Trophoblast cell (in vitro differentiated cells and primary cell): ENCODE data around the gene HRAS. TPM values are rescaled to one million over a fixed set of nuclear protein-coding genes. Genes with fewer than 3 reads are reported as not detected.
A peak's percentile ranks its signal among the peaks of the same experiment; 100 is the strongest.

Experiments used
- DNase-seq, 2 donors: peaks; one replicate each; pipeline ENCODE4 v3.0.0-alpha.2; 2016
- H2AFZ ChIP-seq: 2 replicates; pipeline ENCODE4 v1.6.1; 2013; ENCODE audit warnings: low read length, moderate library complexity, mild to moderate bottlenecking; ENCODE audit not compliant: insufficient read depth, poor library complexity
- H2AK5ac ChIP-seq: 2 replicates; pipeline ENCODE4 v1.6.1; 2013; ENCODE audit warnings: mild to moderate bottlenecking, low read length
- H2BK120ac ChIP-seq: 2 replicates; pipeline ENCODE4 v1.6.1; 2013; ENCODE audit warnings: low read length, mild to moderate bottlenecking, moderate library complexity; ENCODE audit not compliant: insufficient read depth, poor library complexity
- H2BK12ac ChIP-seq: 2 replicates; pipeline ENCODE4 v1.6.1; 2013; ENCODE audit warnings: mild to moderate bottlenecking, low read length, moderate library complexity
- H2BK5ac ChIP-seq: 2 replicates; pipeline ENCODE4 v1.6.1; 2013; ENCODE audit warnings: low read length, low read depth, moderate library complexity, mild to moderate bottlenecking; ENCODE audit not compliant: poor library complexity
- H3K14ac ChIP-seq: 2 replicates; pipeline ENCODE4 v1.6.1; 2013; ENCODE audit warnings: mild to moderate bottlenecking, low read length
- H3K18ac ChIP-seq: 2 replicates; pipeline ENCODE4 v1.6.1; 2013; ENCODE audit warnings: mild to moderate bottlenecking, low read length
- H3K23ac ChIP-seq: 2 replicates; pipeline ENCODE4 v1.6.1; 2013; ENCODE audit warnings: low read length
- H3K27ac ChIP-seq: 2 replicates; pipeline ENCODE4 v1.5.1; 2013; ENCODE audit warnings: low read depth, mild to moderate bottlenecking, inconsistent platforms, low read length, moderate library complexity
- H3K27me3 ChIP-seq: 2 replicates; pipeline ENCODE4 v1.6.1; 2013; ENCODE audit warnings: inconsistent platforms, mild to moderate bottlenecking, low read length, moderate library complexity; ENCODE audit not compliant: insufficient read depth
- H3K36me3 ChIP-seq, 2 experiments: 1 replicate in 1 of 2; 2 replicates in 1 of 2; pipeline ENCODE4 v1.6.1; 2013; ENCODE audit warnings: low read length in 2 of 2, mild to moderate bottlenecking in 2 of 2, moderate library complexity in 1 of 2; ENCODE audit not compliant: insufficient read depth in 2 of 2, control insufficient read depth in 1 of 2
- H3K4ac ChIP-seq: 2 replicates; pipeline ENCODE4 v1.6.1; 2013; ENCODE audit warnings: low read depth, mild to moderate bottlenecking, low read length, moderate library complexity
- H3K4me1 ChIP-seq, 2 experiments: 1 replicate in 1 of 2; 2 replicates in 1 of 2; pipeline ENCODE4 v1.6.1; 2013; ENCODE audit warnings: low read length in 2 of 2, mild to moderate bottlenecking in 2 of 2, moderate library complexity in 1 of 2; ENCODE audit not compliant: insufficient read depth in 2 of 2, control insufficient read depth in 1 of 2
- H3K4me2 ChIP-seq: 2 replicates; pipeline ENCODE4 v1.6.1; 2013; ENCODE audit warnings: inconsistent platforms, mild to moderate bottlenecking, low read length, moderate library complexity
- H3K4me3 ChIP-seq: 2 replicates; pipeline ENCODE4 v1.5.1; 2013; ENCODE audit warnings: mild to moderate bottlenecking, low read depth, low read length, inconsistent platforms
- H3K79me1 ChIP-seq: one replicate; pipeline ENCODE4 v1.6.1; 2013; ENCODE audit warnings: low read length
- H3K79me2 ChIP-seq: 2 replicates; pipeline ENCODE4 v1.6.1; 2013; ENCODE audit warnings: low read length, mild to moderate bottlenecking; ENCODE audit not compliant: control insufficient read depth, insufficient read depth, poor library complexity
- H3K9ac ChIP-seq: 2 replicates; pipeline ENCODE4 v1.6.1; 2013; ENCODE audit warnings: mild to moderate bottlenecking, low read length
- H3K9me3 ChIP-seq: 2 replicates; pipeline ENCODE4 v1.6.1; 2013; ENCODE audit warnings: low read depth, mild to moderate bottlenecking, control low read depth, inconsistent platforms, low read length; ENCODE audit not compliant: insufficient read depth
- H4K12ac ChIP-seq: 2 replicates; pipeline ENCODE4 v1.6.1; 2013; ENCODE audit warnings: low read depth, mild to moderate bottlenecking, low read length, moderate library complexity
- H4K8ac ChIP-seq: 2 replicates; pipeline ENCODE4 v1.6.1; 2013; ENCODE audit warnings: low read depth, mild to moderate bottlenecking, low read length, moderate library complexity
- H4K91ac ChIP-seq: one replicate; pipeline ENCODE4 v1.6.1; 2013; ENCODE audit warnings: low read depth, mild to moderate bottlenecking, low read length, moderate library complexity
- WGBS: extraction: QIAGEN DNeasy Blood & Tissue Kit; methylation state at CpG from one replicate; pipeline ENCODE4 v1.1.7; 2013; ENCODE audit warnings: missing lambda C conversion rate; ENCODE audit not compliant: insufficient read length, insufficient coverage; ENCODE audit errors: extremely low coverage; 5-methylcytosine and 5-hydroxymethylcytosine counted together
- polyA plus RNA-seq: library from polyadenylated mRNA; stranded (reverse); fragments of 200-250 nt; gene quantifications from 2 replicates; pipeline ENCODE4 v1.2.3, GENCODE V29; 2013

HRAS gene
- 39.2 and 40.8 TPM in 2 replicates for polyA plus RNA-seq

GRCh38 chr11:535519-536454 lies at the start of gene HRAS:
Gene HRAS (minus strand): TSS chr11:535576.
- Histone ChIP-seq H3K79me2 (peaks cover 6% of the 10 kb centered on the region), H3K14ac (peak within 1 kb of the TSS; percentile 73), H2BK120ac (peak within 1 kb of the TSS; percentile 41), H4K91ac (peak within 1 kb of the TSS; percentile 87), H3K79me1 (peaks cover 15% of the 10 kb centered on the region), H3K4me1 (peaks cover 21 to 23% of the 10 kb centered on the region in 2 experiments), H2BK5ac (peak within 1 kb of the TSS; percentile 33), H3K27me3 (peaks cover 12% of the 10 kb centered on the region), H3K36me3 (peaks cover 31 to 34% of the 10 kb centered on the region in 2 experiments), H3K9me3 (peaks cover 3% of the 10 kb centered on the region), H4K12ac (peak within 1 kb of the TSS; percentile 82), H3K27ac (peak within 1 kb of the TSS; percentile 39), H3K23ac (no peak within 1 kb of the TSS), H3K4me2 (peak within 1 kb of the TSS; percentile 93), H3K9ac (peak within 1 kb of the TSS; percentile 90), H3K18ac (peak within 1 kb of the TSS; percentile 83), H2AFZ (peak within 1 kb of the TSS; percentile 63), H2AK5ac (peak within 1 kb of the TSS; percentile 56), H4K8ac (peak within 1 kb of the TSS; percentile 81), H3K4ac (peak within 1 kb of the TSS; percentile 82), H2BK12ac (no peak within 1 kb of the TSS), H3K4me3 (peak within 1 kb of the TSS; percentile 83)
- WGBS: no CpG with 5 or more reads among the region's 97 CpGs
- peak; percentile 93 to 96 for DNase-seq

DNA sequence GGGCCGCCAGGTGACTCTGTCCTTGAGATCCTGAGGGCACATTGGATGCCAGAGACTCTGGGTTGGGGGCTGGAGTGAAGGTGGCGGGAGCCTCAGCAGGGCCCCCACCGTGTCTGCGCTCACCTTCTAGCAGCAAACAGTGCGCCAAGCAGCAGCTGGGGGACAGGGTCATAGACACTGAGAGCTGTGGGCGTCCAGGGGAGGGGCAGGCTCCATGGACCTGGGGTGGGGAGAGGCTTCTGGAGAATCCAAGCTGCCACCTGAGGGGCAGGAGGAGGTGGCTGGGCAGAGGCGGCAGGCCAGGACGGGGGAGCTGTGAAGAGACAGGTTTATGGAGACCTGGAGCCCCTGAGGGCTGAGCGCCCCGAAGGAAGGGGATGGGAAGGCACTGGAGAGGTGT lies 48.9 kb upstream of the HRAS start:
- no peak overlapping the region for H3K4ac ChIP-seq
- H3K79me1 ChIP-seq: no peaks in the 10 kb centered on the region
- DNase-seq: no peak
- H3K18ac ChIP-seq: no peak overlapping the region
- no peak overlapping the region for H3K4me3 ChIP-seq
- H3K27ac ChIP-seq: no peak overlapping the region
- no peak overlapping the region for H4K12ac ChIP-seq
- H2AFZ ChIP-seq: no peak overlapping the region
- peaks cover 53 to 57% of the 10 kb centered on the region in 2 experiments for H3K36me3 ChIP-seq
- peaks cover 13% of the 10 kb centered on the region in 2 experiments for H3K4me1 ChIP-seq
- no peak overlapping the region for H4K8ac ChIP-seq
- H3K27me3 ChIP-seq: no peaks in the 10 kb centered on the region
- no peak overlapping the region for H2BK12ac ChIP-seq
- peaks cover 16% of the 10 kb centered on the region for H3K79me2 ChIP-seq
- no peak overlapping the region for H3K9ac ChIP-seq
- H3K4me2 ChIP-seq: no peak overlapping the region
- H2BK120ac ChIP-seq: no peak overlapping the region
- H3K23ac ChIP-seq: no peak overlapping the region
- no peak overlapping the region for H4K91ac ChIP-seq
- no peak overlapping the region for H2BK5ac ChIP-seq
- no CpG with 5 or more reads among the region's 10 CpGs for WGBS
- H3K9me3 ChIP-seq: peaks cover 2% of the 10 kb centered on the region
- H2AK5ac ChIP-seq: no peak overlapping the region
- no peak overlapping the region for H3K14ac ChIP-seq

DNA sequence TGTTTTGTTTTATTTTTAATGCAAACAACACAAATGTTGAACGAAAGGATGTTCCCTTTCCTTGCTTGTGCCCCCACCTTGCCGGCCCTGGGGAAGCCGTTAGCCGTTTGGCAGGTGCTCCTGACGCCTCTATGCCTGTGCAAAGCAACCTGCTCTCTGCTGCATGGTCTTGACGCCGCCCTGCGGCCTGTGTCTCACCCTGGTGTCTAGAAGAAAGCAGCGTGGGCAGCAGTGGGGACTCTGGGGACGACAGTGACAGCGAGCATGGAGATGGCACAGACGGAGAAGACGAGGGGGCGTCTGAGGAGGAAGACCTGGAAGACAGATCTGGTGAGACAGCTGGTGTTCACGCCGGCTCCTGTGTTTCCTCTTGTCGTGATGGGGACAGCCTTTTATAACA lies 46.4 kb upstream of the HRAS start:
- no peak overlapping the region for H2AFZ ChIP-seq
- no peaks in the 10 kb centered on the region for H3K27me3 ChIP-seq
- peak overlapping the region; percentile 5 for H3K4ac ChIP-seq
- no peak overlapping the region for H3K4me3 ChIP-seq
- H3K27ac ChIP-seq: no peak overlapping the region
- no peak overlapping the region for H3K23ac ChIP-seq
- H3K36me3 ChIP-seq: peaks cover 44 to 51% of the 10 kb centered on the region in 2 experiments
- no peak overlapping the region for H3K4me2 ChIP-seq
- peaks cover 2% of the 10 kb centered on the region for H3K9me3 ChIP-seq
- no peak overlapping the region for H2BK12ac ChIP-seq
- no peaks in the 10 kb centered on the region for H3K79me1 ChIP-seq
- no peak overlapping the region for H4K91ac ChIP-seq
- H2AK5ac ChIP-seq: no peak overlapping the region
- DNase-seq: no peak
- no peak overlapping the region for H2BK5ac ChIP-seq
- WGBS: no CpG with 5 or more reads among the region's 17 CpGs
- no peak overlapping the region for H3K18ac ChIP-seq
- H3K79me2 ChIP-seq: peaks cover 40% of the 10 kb centered on the region
- H3K14ac ChIP-seq: no peak overlapping the region
- peaks cover 13 to 14% of the 10 kb centered on the region in 2 experiments for H3K4me1 ChIP-seq
- no peak overlapping the region for H2BK120ac ChIP-seq
- H4K8ac ChIP-seq: no peak overlapping the region
- no peak overlapping the region for H4K12ac ChIP-seq
- H3K9ac ChIP-seq: no peak overlapping the region

DNA sequence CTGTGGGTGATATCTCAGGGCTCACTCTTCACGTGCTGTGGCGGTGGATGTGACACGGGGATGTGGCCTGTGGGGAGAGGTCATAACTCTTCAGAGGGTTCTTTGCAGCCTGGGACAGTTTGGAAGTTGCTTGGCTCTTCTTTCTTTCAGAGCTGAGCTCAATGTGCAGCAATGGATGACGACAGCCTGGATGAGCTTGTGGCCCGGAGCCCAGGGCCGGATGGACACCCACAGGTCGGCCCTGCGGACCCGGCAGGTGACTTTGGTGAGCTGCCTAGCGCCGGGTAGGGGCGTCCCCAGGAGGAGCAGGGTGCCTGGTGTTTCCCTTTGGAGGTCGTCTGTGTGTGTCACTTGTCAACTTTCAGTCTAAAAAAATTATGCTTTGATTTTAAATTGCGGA lies 46.0 kb upstream of the HRAS start:
- no peak overlapping the region for H3K9ac ChIP-seq
- H3K14ac ChIP-seq: no peak overlapping the region
- H2BK5ac ChIP-seq: no peak overlapping the region
- no peak for DNase-seq
- H3K9me3 ChIP-seq: peaks cover 2% of the 10 kb centered on the region
- H2AFZ ChIP-seq: no peak overlapping the region
- no peak overlapping the region for H4K91ac ChIP-seq
- H3K27ac ChIP-seq: no peak overlapping the region
- H3K23ac ChIP-seq: no peak overlapping the region
- H4K8ac ChIP-seq: no peak overlapping the region
- peaks cover 42% of the 10 kb centered on the region for H3K79me2 ChIP-seq
- H4K12ac ChIP-seq: no peak overlapping the region
- H3K4me1 ChIP-seq: peaks cover 12 to 13% of the 10 kb centered on the region in 2 experiments
- peak overlapping the region; percentile 41 for H3K4ac ChIP-seq
- no peak overlapping the region for H2AK5ac ChIP-seq
- H3K27me3 ChIP-seq: no peaks in the 10 kb centered on the region
- H3K79me1 ChIP-seq: no peaks in the 10 kb centered on the region
- H3K18ac ChIP-seq: no peak overlapping the region
- no peak overlapping the region for H3K4me3 ChIP-seq
- no peak overlapping the region for H3K4me2 ChIP-seq
- no peak overlapping the region for H2BK12ac ChIP-seq
- 100% methylated on average over 1 of the region's 14 CpGs for WGBS
- H2BK120ac ChIP-seq: no peak overlapping the region
- H3K36me3 ChIP-seq: peaks cover 40 to 47% of the 10 kb centered on the region in 2 experiments
